Fibroblast of pulmonary artery (primary cell): ENCODE measurements around the gene FGF13.

Experiments
- DNase-seq: peaks from one replicate; pipeline ENCODE4 v3.0.0-alpha.2; 2010; ENCODE audit warnings: low read depth
- H3K4me3 ChIP-seq: replicated peaks from 2 replicates; pipeline ENCODE4 v1.5.1; 2011; ENCODE audit warnings: low read depth, mild to moderate bottlenecking, control low read depth, low read length, moderate library complexity
- TF ChIP-seq, protein P1 (sequence below): IDR thresholded peaks from 2 replicates; pipeline ENCODE4 v1.5.1; 2011; ENCODE audit warnings: mild to moderate bottlenecking, control low read depth, low read length, inconsistent platforms; ENCODE audit errors: missing control alignments

FGF13 gene

DNA sequence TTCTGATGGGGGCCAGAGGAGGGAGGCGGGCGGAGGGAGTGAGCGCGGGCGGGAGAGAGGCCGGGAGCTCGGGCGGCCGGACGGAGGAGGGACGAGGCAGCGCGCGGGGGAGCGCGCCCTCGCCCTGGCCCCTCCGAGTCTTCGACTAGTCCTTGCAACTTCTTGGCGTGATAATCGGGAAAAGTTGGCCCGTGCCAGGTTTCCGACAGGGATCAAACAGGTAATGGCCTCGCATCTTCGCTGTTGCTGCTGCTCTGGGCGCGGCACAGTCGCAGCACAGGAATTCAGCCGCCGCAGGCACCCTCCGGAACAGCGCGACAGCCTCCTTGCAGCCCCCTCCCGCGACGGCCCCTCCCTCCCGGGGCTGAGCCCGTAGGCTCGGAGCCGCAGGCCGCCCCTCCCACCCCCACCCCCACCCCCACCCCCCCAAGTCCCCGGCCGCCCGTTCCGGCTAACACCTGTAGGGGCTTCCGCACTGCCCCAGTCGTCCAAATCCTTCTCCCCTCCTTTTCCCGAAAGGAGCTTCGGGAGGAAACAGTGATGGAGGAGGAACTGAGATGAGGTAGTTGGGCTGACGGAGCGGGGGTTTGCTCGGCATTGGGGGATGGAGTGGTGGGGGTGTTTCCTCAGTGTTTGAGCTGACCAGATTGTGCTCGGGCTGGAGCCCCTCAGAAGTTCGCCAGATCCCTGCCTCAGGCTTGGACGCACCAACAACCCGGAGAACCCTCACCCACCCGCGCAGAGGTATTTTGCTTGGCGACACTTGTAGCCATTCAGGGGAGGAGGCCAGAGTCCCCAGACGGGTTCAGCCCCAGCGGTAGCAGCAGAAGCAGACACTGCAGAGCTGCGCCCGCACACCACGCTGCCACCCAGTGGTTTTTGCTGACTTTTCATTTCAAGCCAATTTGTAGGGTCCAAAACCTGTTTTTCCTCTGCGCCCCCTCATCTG, at the start of gene FGF13:
Gene FGF13 (minus strand): TSS at position 319 of the 949 bp plus-strand sequence. CDS start 714 bp downstream, outside the sequence.
- no peak within 1 kb of the TSS for H3K4me3 ChIP-seq
- TF ChIP-seq, protein P1, sequence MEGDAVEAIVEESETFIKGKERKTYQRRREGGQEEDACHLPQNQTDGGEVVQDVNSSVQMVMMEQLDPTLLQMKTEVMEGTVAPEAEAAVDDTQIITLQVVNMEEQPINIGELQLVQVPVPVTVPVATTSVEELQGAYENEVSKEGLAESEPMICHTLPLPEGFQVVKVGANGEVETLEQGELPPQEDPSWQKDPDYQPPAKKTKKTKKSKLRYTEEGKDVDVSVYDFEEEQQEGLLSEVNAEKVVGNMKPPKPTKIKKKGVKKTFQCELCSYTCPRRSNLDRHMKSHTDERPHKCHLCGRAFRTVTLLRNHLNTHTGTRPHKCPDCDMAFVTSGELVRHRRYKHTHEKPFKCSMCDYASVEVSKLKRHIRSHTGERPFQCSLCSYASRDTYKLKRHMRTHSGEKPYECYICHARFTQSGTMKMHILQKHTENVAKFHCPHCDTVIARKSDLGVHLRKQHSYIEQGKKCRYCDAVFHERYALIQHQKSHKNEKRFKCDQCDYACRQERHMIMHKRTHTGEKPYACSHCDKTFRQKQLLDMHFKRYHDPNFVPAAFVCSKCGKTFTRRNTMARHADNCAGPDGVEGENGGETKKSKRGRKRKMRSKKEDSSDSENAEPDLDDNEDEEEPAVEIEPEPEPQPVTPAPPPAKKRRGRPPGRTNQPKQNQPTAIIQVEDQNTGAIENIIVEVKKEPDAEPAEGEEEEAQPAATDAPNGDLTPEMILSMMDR = no peak
- no peak for DNase-seq

GRCh38 chrX:138759217-138759943, 47.9 kb upstream of the FGF13 start:
- TF ChIP-seq, protein P1 = no peak
- H3K4me3 ChIP-seq = no peak overlapping the region
- DNase-seq = no peak

DNA sequence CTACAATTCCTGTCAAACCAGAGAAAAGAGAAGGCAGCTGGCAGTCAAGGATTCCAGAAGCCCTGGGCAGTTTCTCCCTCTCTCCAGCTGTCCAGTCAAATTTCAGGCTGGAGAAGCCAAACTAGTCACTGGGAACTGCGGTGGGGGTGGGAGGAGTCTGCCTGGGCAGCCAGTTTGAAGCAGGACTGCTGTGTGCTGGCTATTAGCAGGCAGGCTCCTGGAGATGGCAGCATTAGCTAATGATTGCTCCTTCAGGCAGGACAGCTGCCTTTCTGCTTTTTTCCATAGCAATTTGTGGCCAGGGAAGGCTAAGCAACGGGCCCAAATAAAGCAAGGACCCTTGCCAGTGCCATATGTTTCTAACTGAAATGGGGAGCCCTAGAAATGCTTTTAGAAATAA, 44.7 kb upstream of the FGF13 start:
- peak; percentile 3 for DNase-seq
- H3K4me3 ChIP-seq = no peak overlapping the region
- TF ChIP-seq, protein P1 = no peak

DNA sequence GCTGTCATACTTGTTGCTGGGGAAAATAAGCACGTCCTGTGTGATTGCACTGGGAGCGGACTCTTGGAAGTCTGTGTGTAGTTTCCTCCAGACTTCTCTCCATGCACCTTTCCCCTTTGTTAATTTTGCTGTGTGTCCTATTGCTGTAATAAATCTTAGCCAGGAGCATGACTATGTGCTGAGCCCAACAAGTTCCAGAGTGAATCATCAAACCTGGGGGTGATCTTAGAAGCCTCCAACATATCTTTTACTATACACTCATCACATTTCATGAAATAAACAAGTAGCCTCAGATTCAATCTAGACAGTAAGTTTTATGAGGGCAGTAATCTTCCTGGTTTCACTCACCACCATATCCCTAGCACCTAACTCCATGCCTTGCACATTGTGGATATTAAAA, 43.3 kb upstream of the FGF13 start:
- no peak for DNase-seq
- no peak overlapping the region for H3K4me3 ChIP-seq
- TF ChIP-seq, protein P1 = no peak

- no peak overlapping the region for H3K4me3 ChIP-seq
- peak; percentile 3 for DNase-seq
- TF ChIP-seq, protein P1 = peak; percentile 38
Observed at GRCh38 chrX:138748480-138748879, 37.0 kb upstream of the FGF13 start.

- DNase-seq = peak; percentile 60
- TF ChIP-seq, protein P1 = peak; percentile 56
- no peak overlapping the region for H3K4me3 ChIP-seq
Observed at GRCh38 chrX:138745196-138745595, 33.7 kb upstream of the FGF13 start.
